Activated CD4-positive, alpha-beta T cell treated with anti-CD3 and anti-CD28 coated beads, Interleukin-2, amount 50 U/mL, for 16 hours (primary cell): ENCODE data around the gene ADM.

Source experiments
- DNase-seq: peaks from one replicate; pipeline ENCODE4 v3.0.0-alpha.2; 2020

The ADM gene

GRCh38 chr11:10291801-10292638, 12.9 kb upstream of the ADM start:
- DNase-seq: no peak

- peak; percentile 72 for DNase-seq
Measured at GRCh38 chr11:10293423-10294289, 11.2 kb upstream of the ADM start, which contains the start of gene SBF2. SBF2 (minus strand) TSS chr11:10294219; CDS start chr11:10294069, 150 bp downstream.

GRCh38 chr11:10294290-10294953, 10.5 kb upstream of the ADM start:
- no peak for DNase-seq

- DNase-seq: no peak
Measured at GRCh38 chr11:10295064-10295901, 9.6 kb upstream of the ADM start.

GRCh38 chr11:10298342-10298741, 6.5 kb upstream of the ADM start:
- peak; percentile 85 for DNase-seq

GRCh38 chr11:10301656-10302358, 3.1 kb upstream of the ADM start:
- no peak for DNase-seq

- no peak for DNase-seq
Measured at GRCh38 chr11:10302359-10302743, 2.5 kb upstream of the ADM start.

GRCh38 chr11:10302744-10303557, 1.9 kb upstream of the ADM start:
- no peak for DNase-seq

GRCh38 chr11:10303558-10304363, 1.1 kb upstream of the ADM start:
- DNase-seq: no peak

- no peak for DNase-seq
Measured at GRCh38 chr11:10305262-10305963, 540 bp downstream of the ADM start.

- no peak for DNase-seq
Measured at GRCh38 chr11:10305964-10306918, 1.4 kb downstream of the ADM start.

- DNase-seq: no peak
Measured at GRCh38 chr11:10307022-10307399, 2.1 kb downstream of the ADM start.

GRCh38 chr11:10307400-10308200, 2.7 kb downstream of the ADM start:
- peak; percentile 74 for DNase-seq

- DNase-seq: no peak
Measured at GRCh38 chr11:10308201-10308954, 3.5 kb downstream of the ADM start.

- DNase-seq: no peak
Measured at GRCh38 chr11:10309163-10310093, 4.6 kb downstream of the ADM start.
